Panc1 (cell line): ENCODE data around the gene SNRNP25. TPM values are rescaled to one million over a fixed set of nuclear protein-coding genes. Genes with fewer than 3 reads are reported as not detected.

ENCODE experiments used
- ATAC-seq: fragments of 200-7000 bp; cut with Tn5 transposase; 2 replicates; pipeline ENCODE4 v1.9.1; 2020; ENCODE audit warnings: mild to moderate bottlenecking, moderate library complexity
- BruUV-seq: library from RNA; stranded (reverse); fragments of 400-500 nt; replicated peaks from 2 replicates; lab custom pipeline; 2021; lab: Mats Ljungman, UMichigan
- CTCF ChIA-PET: fragments of 300-600 bp; sonication (Branson Sonifier 250); formaldehyde crosslinking; loops from one replicate; lab custom pipeline; 2022; ENCODE audit warnings: antibody characterized with exemption; lab: Charles Lee
- POLR2A ChIA-PET: fragments of 300-600 bp; sonication (Branson Sonifier 250); formaldehyde crosslinking; loops from one replicate; lab custom pipeline; 2022; ENCODE audit warnings: antibody characterized with exemption; lab: Charles Lee
- DNase-seq: peaks from one replicate; pipeline ENCODE4 v3.0.0-alpha.2; 2010; ENCODE audit warnings: low read depth, low spot score
- H3K27ac ChIP-seq: 2 replicates; pipeline ENCODE4 v1.5.1; 2011; ENCODE audit warnings: mild to moderate bottlenecking, low read length, inconsistent platforms
- H3K27me3 ChIP-seq: fragments of 200-500 bp; sonication (Bioruptor generic); 2 replicates; pipeline ENCODE4 v1.6.0; 2014; ENCODE audit warnings: low read length, inconsistent platforms; ENCODE audit not compliant: control insufficient read depth, insufficient read depth
- H3K36me3 ChIP-seq: fragments of 200-500 bp; sonication (Bioruptor generic); 2 replicates; pipeline ENCODE4 v1.5.1; 2014; ENCODE audit warnings: inconsistent platforms, mild to moderate bottlenecking, low read length, moderate library complexity; ENCODE audit not compliant: control insufficient read depth, insufficient read depth
- H3K4me1 ChIP-seq: 2 replicates; pipeline ENCODE4 v1.5.1; 2011; ENCODE audit warnings: inconsistent platforms, mild to moderate bottlenecking, low read length, moderate library complexity; ENCODE audit not compliant: control insufficient read depth, insufficient read depth
- H3K4me3 ChIP-seq, 2 experiments: 2 replicates each; pipeline ENCODE4 v1.5.1; 2011 to 2012; ENCODE audit warnings: low read depth in 2 of 2, low read length in 2 of 2, mild to moderate bottlenecking in 2 of 2, inconsistent platforms in 1 of 2, moderate library complexity in 1 of 2
- H3K9me3 ChIP-seq: fragments of 200-500 bp; sonication (Bioruptor generic); 2 replicates; pipeline ENCODE4 v1.5.1; 2014; ENCODE audit warnings: low read depth, mild to moderate bottlenecking, inconsistent platforms, low read length, moderate library complexity; ENCODE audit not compliant: control insufficient read depth, insufficient read depth
- CTCF ChIP-seq: fragments of 450-650 bp; IDR thresholded peaks from 2 replicates; pipeline ENCODE4 v1.5.1; 2017; ENCODE audit warnings: mild to moderate bottlenecking
- POLR2AphosphoS5 ChIP-seq: IDR thresholded peaks from 2 replicates; pipeline ENCODE4 v1.6.1; 2012; ENCODE audit warnings: mild to moderate bottlenecking, low read depth, low read length, moderate library complexity
- REST ChIP-seq, 2 experiments: IDR thresholded peaks; 2 replicates each; pipeline ENCODE4 v1.6.1; 2011 to 2012; ENCODE audit warnings: low read depth in 2 of 2, control low read depth in 1 of 2, low read length in 1 of 2, mild to moderate bottlenecking in 1 of 2, moderate library complexity in 1 of 2; ENCODE audit not compliant: insufficient read depth in 1 of 2
- SIN3A ChIP-seq: IDR thresholded peaks from 2 replicates; pipeline ENCODE4 v1.6.1; 2012; ENCODE audit warnings: low read depth, mild to moderate bottlenecking, low read length, moderate library complexity, borderline replicate concordance; ENCODE audit not compliant: insufficient read depth
- TCF7L2 ChIP-seq: IDR thresholded peaks from 2 replicates; pipeline ENCODE4 v1.6.1; 2011; ENCODE audit warnings: mild to moderate bottlenecking, low read depth, low read length, inconsistent platforms
- in situ Hi-C: cut with HindIII; loops from 2 replicates; pipeline ENCODE4 v1.10.0; 2016; ENCODE audit warnings: low sequenced_read_pairs, low pct_unique_long_range_greater_than_20kb
- intact Hi-C: fragments of 100-400 bp; cut with micrococcal nuclease; formaldehyde crosslinking; loops from one replicate; pipeline ENCODE4 v1.10.0; 2022; ENCODE audit not compliant: unreplicated experiment
- total RNA-seq: library from RNA; stranded (reverse); gene quantifications from one replicate; pipeline ENCODE4 v1.2.1, GENCODE V29; 2021; ENCODE audit not compliant: unreplicated experiment

SNRNP25 gene
- total RNA-seq, 1 experiment from 2014 or later, result 83.5 TPM

DNA sequence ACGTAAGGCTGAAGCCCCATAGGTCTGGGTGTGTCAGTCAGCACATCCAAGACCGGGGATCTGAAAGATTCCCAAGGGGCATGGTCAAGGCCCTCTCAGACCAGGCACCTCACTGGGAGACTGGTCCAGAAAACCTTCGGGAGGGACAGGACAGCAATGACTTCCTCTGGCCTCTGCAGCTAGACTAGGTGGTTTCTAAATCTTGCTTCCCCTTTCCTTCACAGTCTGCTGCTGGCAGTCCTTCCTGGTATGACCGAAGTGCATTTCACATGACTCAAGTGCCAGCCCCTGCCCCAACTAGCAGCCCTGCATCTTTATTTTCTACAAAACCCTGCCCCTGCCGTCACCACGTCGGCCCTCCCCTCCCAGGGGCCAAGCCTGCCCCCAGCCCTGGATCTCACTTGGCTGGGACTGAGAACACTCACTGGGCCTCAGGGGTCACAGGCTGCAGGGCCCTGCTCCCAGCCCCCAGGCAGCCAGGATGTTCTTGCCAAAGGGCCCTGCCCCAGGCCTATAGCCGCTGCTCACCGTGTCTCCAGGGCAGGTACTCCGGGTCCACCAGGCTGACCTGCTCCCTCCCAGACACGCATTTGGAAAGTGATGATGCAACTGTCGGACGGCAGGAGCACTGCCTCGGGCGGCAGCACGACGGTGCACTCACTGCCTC is 18.5 kb upstream of the SNRNP25 start:
- no peak overlapping the region for H3K4me3 ChIP-seq
- no peaks in the 10 kb centered on the region; the same call in 1 of the 2 replicates for H3K36me3 ChIP-seq
- POLR2A ChIA-PET, result no interaction called here
- no peak for ATAC-seq
- H3K27ac ChIP-seq, result no peak overlapping the region
- in situ Hi-C loops, result no loop called here
- no peak for TF ChIP-seq TCF7L2
- TF ChIP-seq SIN3A, result no peak
- TF ChIP-seq CTCF, result no peak
- no peak for TF ChIP-seq POLR2AphosphoS5
- TF ChIP-seq REST (IDR thresholded peaks at IDR 0.05; ENCODE audit: insufficient read depth in 1 of 2, low read depth in 2 of 2, low read length in 1 of 2), result no peak
- H3K9me3 ChIP-seq, result no peaks in the 10 kb centered on the region
- no TSS peak for BruUV-seq
- intact Hi-C loops, result no loop called here
- no peaks in the 10 kb centered on the region for H3K27me3 ChIP-seq
- no peaks in the 10 kb centered on the region for H3K4me1 ChIP-seq
- DNase-seq, result no peak
- CTCF ChIA-PET, result no interaction called here

DNA sequence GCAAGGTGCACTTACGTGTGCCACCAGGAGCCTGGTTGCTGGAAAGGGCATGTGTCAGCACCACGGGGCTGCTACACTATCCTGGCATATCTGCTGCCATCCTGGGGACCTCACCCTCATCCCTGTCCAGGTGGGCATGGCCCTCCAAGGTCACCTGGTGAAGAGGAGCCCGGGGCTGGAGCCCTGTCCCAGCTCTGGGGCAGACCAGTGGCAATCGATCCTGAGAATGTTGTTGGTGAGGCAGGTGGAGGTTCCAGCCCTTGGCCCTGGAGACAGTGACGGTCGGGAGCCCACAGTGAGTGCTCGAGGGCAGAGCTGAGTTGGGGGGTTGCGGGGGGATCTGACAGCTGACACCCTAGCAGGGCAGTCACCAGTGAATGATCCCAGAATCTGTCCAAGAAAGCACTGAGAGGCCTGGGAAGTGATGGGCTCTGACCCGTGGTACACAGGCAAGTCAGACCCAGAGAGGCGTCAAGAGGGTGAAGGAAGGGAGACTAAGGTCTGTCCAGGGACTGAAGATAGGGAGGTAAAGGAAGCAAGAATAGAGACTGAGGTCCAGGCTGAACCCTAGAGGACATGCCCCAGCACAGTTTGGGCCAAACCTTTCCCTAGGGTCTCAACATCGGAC is 17.8 kb upstream of the SNRNP25 start:
- BruUV-seq, result no TSS peak

More for the DNA sequence above, 17.8 kb upstream of the SNRNP25 start:
- Histone ChIP-seq H3K9me3 (no peaks in the 10 kb centered on the region), H3K27ac (no peak overlapping the region), H3K36me3 (no peaks in the 10 kb centered on the region; the same call in 1 of the 2 replicates), H3K27me3 (no peaks in the 10 kb centered on the region), H3K4me1 (no peaks in the 10 kb centered on the region), H3K4me3 (no peak overlapping the region)
- CTCF ChIA-PET, result no interaction called here
- DNase-seq (no peak), ATAC-seq (no peak)
- intact Hi-C loops, result no loop called here
- TF ChIP-seq CTCF (no peak), SIN3A (no peak), TCF7L2 (no peak), REST (IDR thresholded peaks at IDR 0.05; ENCODE audit: insufficient read depth in 1 of 2, low read depth in 2 of 2, low read length in 1 of 2) (no peak), POLR2AphosphoS5 (no peak)
- POLR2A ChIA-PET, result no interaction called here
- in situ Hi-C loops, result no loop called here
